Measurements from ENCODE around the gene FBXO31. TPM values are rescaled to one million over a fixed set of nuclear protein-coding genes. Genes with fewer than 3 reads are reported as not detected.

The FBXO31 gene
- total and polyA plus RNA-seq, 2 experiments from 2014 or later = 16.5 to 28.9 TPM

DNA sequence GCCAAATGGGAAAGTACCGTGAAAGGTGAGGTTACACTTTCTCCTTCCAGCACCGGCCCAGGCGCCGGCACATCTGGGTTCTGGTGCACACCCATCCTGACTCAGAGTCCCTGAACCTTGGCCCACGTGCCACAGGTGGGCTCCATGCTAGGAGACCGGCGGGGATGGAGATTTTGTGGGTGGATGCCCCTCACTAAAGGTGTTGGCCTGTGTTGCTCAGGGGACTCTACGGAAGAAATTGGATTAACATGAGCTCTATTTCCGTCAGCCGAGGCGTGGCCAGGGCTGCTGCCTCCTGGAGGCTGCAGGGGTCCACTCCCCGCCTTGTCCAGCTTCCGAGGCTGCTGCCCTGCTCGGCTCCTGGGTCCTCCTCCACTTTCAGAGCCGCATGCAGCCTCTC, 30.8 kb downstream of the FBXO31 start:
- H3K36me3 ChIP-seq (replicated peaks; ENCODE audit: insufficient read depth, low read depth) = no peaks in the 10 kb centered on the region
- H3K27ac ChIP-seq = no peak overlapping the region
- TF ChIP-seq EZH2phosphoT487 (IDR thresholded peaks at IDR 0.05; ENCODE audit: low read depth, severe bottlenecking, unreplicated experiment) (no peak), EZH2 (IDR thresholded peaks at IDR 0.05; ENCODE audit: borderline replicate concordance) (no peak)
- TF ChIP-seq, protein P1, sequence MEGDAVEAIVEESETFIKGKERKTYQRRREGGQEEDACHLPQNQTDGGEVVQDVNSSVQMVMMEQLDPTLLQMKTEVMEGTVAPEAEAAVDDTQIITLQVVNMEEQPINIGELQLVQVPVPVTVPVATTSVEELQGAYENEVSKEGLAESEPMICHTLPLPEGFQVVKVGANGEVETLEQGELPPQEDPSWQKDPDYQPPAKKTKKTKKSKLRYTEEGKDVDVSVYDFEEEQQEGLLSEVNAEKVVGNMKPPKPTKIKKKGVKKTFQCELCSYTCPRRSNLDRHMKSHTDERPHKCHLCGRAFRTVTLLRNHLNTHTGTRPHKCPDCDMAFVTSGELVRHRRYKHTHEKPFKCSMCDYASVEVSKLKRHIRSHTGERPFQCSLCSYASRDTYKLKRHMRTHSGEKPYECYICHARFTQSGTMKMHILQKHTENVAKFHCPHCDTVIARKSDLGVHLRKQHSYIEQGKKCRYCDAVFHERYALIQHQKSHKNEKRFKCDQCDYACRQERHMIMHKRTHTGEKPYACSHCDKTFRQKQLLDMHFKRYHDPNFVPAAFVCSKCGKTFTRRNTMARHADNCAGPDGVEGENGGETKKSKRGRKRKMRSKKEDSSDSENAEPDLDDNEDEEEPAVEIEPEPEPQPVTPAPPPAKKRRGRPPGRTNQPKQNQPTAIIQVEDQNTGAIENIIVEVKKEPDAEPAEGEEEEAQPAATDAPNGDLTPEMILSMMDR (IDR thresholded peaks at IDR 0.05; ENCODE audit: poor library complexity) = no peak
- H4K20me1 ChIP-seq (ENCODE audit: insufficient read depth, poor library complexity, severe bottlenecking) = no peaks in the 10 kb centered on the region
- no peaks in the 10 kb centered on the region for H3K9me3 ChIP-seq (ENCODE audit: low read depth)
- no peaks in the 10 kb centered on the region for H3K27me3 ChIP-seq
- H3K9me2 ChIP-seq (replicated peaks; ENCODE audit: insufficient read depth) = no peaks in the 10 kb centered on the region
- DNase-seq (ENCODE audit: low spot score) = no peak
- no peak overlapping the region for H3K4me3 ChIP-seq
- WGBS (ENCODE audit: low lambda C conversion rate, missing lambda C conversion rate) = 95% methylated on average over 15 of the region's 15 CpGs
- no peak overlapping the region for H3K4me2 ChIP-seq
- H3K79me2 ChIP-seq = no peaks in the 10 kb centered on the region
- no peak overlapping the region for H2AFZ ChIP-seq
- peaks cover 5% of the 10 kb centered on the region for H3K4me1 ChIP-seq (ENCODE audit: insufficient read depth)

DNA sequence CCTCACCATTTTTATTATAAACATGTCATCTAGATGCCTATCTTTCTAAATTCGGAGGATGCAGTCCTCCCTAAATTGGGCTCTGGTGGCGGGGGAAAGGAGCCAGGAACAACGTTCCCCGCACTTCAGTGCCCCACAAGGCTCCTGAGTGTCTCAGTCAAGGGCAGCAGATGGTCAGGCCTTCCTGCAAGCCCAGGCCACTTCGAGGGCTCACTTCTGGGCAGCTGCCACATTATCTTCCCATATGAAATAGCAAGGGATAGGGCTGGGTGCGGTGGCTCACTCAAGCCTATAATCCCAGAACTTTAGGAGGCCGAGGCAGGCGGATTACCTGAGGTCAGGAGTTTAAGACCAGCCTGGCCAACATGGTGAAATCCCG, 32.3 kb downstream of the FBXO31 start:
- WGBS (ENCODE audit: low lambda C conversion rate, missing lambda C conversion rate) = 62% methylated on average over 9 of the region's 9 CpGs
- peak overlapping the region; percentile 60 for H3K4me2 ChIP-seq
- H3K9me2 ChIP-seq (replicated peaks; ENCODE audit: insufficient read depth) = no peaks in the 10 kb centered on the region
- H3K36me3 ChIP-seq (replicated peaks; ENCODE audit: insufficient read depth, low read depth) = no peaks in the 10 kb centered on the region
- no peak overlapping the region for H2AFZ ChIP-seq
- peaks cover under 1% of the 10 kb centered on the region for H3K79me2 ChIP-seq
- no peak overlapping the region for H3K4me3 ChIP-seq
- peak overlapping the region; percentile 20 for H3K27ac ChIP-seq
- TF ChIP-seq EZH2phosphoT487 (IDR thresholded peaks at IDR 0.05; ENCODE audit: low read depth, severe bottlenecking, unreplicated experiment) (no peak), EZH2 (IDR thresholded peaks at IDR 0.05; ENCODE audit: borderline replicate concordance) (no peak)
- TF ChIP-seq, protein P1 (IDR thresholded peaks at IDR 0.05; ENCODE audit: poor library complexity) = no peak
- no peak for DNase-seq (ENCODE audit: low spot score)
- peaks cover 5% of the 10 kb centered on the region for H3K4me1 ChIP-seq (ENCODE audit: insufficient read depth)
- H3K9me3 ChIP-seq (ENCODE audit: low read depth) = no peaks in the 10 kb centered on the region
- no peaks in the 10 kb centered on the region for H3K27me3 ChIP-seq
- H4K20me1 ChIP-seq (ENCODE audit: insufficient read depth, poor library complexity, severe bottlenecking) = no peaks in the 10 kb centered on the region

DNA sequence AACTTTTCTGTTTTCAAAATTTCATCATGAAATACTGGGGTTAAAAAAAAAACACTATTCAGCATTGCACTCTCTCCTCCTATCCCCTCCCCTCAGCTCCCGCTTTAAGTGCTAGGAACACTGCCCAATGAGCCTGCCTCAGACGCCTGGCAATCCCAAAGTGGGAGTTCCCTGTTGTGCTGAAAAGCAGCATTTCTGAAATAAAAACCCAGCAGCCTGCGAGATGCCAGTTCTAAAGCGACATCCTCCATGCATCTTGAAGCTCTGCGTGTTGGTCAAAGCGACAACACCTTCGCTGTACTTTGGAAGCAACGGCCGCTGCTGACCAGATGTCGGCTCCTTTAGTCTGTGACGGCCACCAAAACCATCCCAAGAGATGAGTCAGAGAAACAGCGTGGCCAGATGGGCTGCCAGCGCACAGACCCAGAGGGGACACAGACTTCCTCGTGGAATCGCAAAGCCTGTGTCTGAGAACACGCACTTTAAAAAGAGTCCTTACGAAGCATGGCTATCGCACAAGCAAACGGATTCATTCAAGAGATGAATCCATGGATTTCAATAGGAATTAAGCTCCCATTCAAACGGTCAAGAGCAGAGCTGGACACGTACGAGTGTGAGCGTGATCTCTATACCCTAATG, 32.8 kb downstream of the FBXO31 start:
- no peaks in the 10 kb centered on the region for H3K36me3 ChIP-seq (replicated peaks; ENCODE audit: insufficient read depth, low read depth)
- H4K20me1 ChIP-seq (ENCODE audit: insufficient read depth, poor library complexity, severe bottlenecking) = no peaks in the 10 kb centered on the region
- TF ChIP-seq, protein P1 (IDR thresholded peaks at IDR 0.05; ENCODE audit: poor library complexity) = no peak
- peak overlapping the region; percentile 60 for H3K4me2 ChIP-seq
- peaks cover 5% of the 10 kb centered on the region for H3K4me1 ChIP-seq (ENCODE audit: insufficient read depth)
- DNase-seq (ENCODE audit: low spot score) = no peak
- H3K9me2 ChIP-seq (replicated peaks; ENCODE audit: insufficient read depth) = no peaks in the 10 kb centered on the region
- 60% methylated on average over 23 of the region's 23 CpGs for WGBS (ENCODE audit: low lambda C conversion rate, missing lambda C conversion rate)
- H3K27ac ChIP-seq = peak overlapping the region; percentile 20
- no peaks in the 10 kb centered on the region for H3K27me3 ChIP-seq
- no peaks in the 10 kb centered on the region for H3K9me3 ChIP-seq (ENCODE audit: low read depth)
- H2AFZ ChIP-seq = no peak overlapping the region
- peaks cover 3% of the 10 kb centered on the region for H3K79me2 ChIP-seq
- no peak overlapping the region for H3K4me3 ChIP-seq
